HPDE6-E6E7 (cell line): ENCODE data around the gene TMEM52B.
A peak's percentile ranks its signal among the peaks of the same experiment; 100 is the strongest.

Experiments
- DNase-seq: peaks from one replicate; pipeline ENCODE4 v3.0.0; 2011; ENCODE audit warnings: missing footprints; ENCODE audit errors: extremely low spot score

TMEM52B gene

DNA sequence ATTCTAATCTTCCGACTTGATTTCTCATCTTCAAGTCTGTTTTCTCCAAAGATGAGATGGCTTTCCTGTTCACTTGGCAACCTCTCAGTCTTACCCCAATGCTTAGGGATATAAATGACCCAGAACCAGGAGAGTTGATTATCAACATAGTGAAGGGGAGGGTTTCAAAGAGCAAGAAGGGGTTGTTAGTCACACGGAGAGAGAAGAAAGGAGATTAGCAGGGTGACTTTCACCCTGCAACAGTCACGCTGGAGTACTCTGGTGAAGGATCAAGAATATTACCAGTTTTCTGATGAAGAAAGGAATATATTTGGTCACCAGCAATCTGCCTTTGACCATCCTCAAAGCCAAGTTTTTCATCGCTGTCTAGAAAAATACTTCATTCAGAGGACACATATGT is at the start of gene TMEM52B:
TSS of gene TMEM52B (plus strand) at position 212 of the 400 bp plus-strand sequence. CDS start 543 bp downstream, outside the sequence.
- DNase-seq, result no peak

DNA sequence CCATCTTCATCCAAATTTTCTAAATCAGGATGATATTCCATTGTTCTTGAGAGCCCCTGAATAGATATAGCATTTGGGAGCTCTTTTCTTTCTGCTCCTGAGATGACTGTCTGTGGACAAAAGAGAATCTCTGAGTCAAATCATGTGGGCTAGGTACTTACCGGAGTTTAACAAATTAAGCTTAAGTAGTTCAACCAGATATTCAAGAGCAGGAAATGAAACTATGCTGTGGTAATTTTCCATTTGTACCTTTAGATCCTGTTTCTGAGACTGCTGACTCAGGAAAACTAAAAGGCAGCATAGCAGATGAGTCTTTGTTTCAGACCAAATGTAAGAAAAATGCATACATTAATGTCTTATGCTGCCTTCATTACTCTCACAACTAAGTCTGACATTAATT is 48.8 kb upstream of the TMEM52B start, which contains the start of gene CLEC7A:
TSS of gene CLEC7A (minus strand) at position 158 of the 400 bp plus-strand sequence. CDS start at position 41, 117 bp downstream.
- DNase-seq, result peak; percentile 5

GRCh38 chr12:10131111-10131690 is 47.6 kb upstream of the TMEM52B start:
- DNase-seq, result no peak

- no peak for DNase-seq
Measured at GRCh38 chr12:10132850-10133370, 45.9 kb upstream of the TMEM52B start.

DNA sequence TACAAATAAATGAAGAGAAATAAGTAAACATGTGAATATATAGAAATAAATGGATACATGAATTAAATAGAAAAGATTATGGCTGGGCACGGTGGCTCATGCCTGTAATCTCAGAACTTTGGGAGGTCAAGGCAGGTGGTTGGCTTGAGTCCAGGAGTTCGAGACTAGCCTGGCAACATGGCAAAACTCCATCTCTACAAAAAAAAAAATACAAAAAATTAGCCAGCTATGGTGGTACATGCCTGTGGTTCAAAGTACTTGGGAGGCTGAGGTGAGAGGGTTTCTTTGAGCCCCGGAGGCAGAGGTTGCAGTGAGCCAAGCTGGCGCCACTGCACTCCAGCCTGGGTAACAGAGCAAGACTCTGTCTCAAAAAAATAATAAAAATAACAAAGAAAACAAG is 43.7 kb upstream of the TMEM52B start:
- no peak for DNase-seq

- DNase-seq, result no peak
Measured at GRCh38 chr12:10136637-10137205, 42.1 kb upstream of the TMEM52B start.

DNA sequence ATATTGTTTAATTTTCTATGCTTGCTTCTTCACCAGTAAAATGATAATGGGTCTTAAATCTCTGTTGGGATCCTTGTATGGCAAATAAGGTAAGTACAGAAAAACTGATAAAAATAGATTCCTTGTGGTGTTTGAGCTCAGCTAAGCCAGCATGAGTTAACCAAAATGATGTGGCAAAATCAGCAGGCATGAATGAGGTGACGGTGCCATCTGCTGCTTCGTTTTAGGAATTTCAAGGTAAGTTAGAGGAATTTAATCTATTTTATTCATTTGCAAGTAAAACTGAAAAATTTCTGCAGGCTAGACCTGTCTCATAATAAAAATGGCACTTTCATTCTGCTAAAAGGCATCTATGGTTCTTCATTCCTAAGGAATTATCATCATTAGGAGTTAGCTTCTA is 38.8 kb upstream of the TMEM52B start:
- DNase-seq, result no peak

DNA sequence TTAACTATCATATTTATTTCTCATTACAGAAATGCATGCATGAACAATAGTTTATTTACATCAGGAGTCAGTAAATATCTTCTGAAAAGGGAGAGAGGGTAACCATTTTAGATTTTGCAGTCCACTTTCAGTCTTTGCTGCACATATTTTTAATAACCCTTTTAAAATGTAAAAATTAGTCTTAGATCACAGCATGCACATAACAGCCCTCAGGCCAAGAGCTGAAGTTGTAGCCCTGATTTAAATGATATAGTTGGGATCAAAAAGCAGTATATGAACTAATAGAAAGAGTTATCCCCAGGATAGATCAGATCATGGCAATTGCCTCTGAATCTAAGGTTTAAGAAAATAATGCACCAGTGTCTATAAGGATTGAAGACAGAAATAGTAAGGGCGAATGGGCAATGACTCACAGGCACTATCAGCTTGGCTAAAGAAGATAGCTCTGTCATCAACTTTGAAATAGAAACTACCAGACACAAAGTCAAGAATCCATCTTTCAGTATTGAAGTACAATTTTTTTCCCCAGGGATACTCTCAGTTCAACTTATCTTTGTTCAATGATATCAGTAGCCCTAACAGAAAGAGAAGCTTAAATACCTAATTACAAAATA is 35.7 kb upstream of the TMEM52B start:
- DNase-seq, result no peak

GRCh38 chr12:10147714-10148403 is 31.0 kb upstream of the TMEM52B start:
- DNase-seq, result no peak

- no peak for DNase-seq
Measured at GRCh38 chr12:10151621-10152020, 27.2 kb upstream of the TMEM52B start.

DNA sequence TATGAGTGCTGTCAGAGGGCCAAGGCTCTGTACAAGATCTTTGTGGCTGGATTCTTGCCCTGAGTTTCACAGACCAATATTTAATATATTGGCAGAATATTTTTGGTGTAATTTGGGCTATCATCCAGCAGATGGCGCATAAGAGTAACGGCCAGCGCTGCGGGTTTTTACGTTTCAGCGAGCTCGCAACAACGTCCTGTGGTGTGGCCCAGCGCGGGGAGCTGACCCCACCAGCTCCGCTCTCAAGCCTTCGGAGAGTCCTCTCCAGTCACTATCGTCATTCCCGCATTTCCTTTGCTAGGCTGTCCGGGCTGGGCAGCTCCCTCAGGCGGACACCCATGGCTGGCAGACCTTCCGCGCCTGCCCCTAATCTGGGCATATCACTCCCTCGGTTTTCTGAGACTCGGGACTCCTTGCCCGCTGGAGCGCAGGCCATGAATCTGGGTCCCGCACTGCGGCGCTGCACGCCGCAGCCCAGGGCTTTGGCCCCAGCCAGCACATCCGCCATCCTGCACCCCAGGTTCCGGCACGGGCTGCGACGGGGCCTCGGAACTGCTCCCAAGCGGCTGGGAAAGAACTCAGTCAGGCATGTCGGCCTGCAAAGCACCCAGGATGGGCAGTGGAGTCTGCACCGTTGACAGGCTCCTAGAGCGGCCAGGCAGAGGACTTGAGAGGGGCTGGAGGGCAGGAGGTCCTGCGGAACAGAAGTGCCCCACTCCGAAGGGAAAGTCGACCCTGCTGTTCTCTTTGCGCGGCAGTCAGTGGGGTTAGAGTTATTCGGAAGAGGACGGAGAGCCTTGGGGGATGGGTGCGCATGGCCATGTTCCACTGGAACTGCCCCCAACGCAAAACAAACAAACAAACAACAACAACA is 25.3 kb upstream of the TMEM52B start:
- DNase-seq, result peak; percentile 37

DNA sequence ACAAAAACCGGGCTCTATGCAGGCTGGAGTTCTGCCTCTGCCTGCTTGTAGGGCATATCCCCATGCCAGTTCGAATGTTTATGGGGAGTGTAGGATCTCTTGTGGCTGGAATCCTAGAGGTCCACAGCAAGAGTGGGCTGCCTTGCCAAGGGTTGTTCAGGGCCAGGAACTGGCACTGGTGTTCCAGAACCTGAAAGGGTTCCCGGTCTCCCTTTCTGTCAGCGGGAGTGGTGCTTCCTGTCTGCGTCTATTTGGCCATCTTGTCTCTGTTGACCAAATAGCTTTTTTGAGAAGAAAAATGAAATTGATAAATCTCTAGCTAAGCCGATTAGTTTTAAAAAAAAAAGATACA is 24.7 kb upstream of the TMEM52B start:
- no peak for DNase-seq

GRCh38 chr12:10155966-10156365 is 22.9 kb upstream of the TMEM52B start:
- no peak for DNase-seq

- DNase-seq, result no peak
Measured at GRCh38 chr12:10158406-10158805, 20.4 kb upstream of the TMEM52B start.

- DNase-seq, result no peak
Measured at GRCh38 chr12:10159280-10159679, 19.6 kb upstream of the TMEM52B start.

GRCh38 chr12:10160617-10161385 is 18.0 kb upstream of the TMEM52B start:
- no peak for DNase-seq

DNA sequence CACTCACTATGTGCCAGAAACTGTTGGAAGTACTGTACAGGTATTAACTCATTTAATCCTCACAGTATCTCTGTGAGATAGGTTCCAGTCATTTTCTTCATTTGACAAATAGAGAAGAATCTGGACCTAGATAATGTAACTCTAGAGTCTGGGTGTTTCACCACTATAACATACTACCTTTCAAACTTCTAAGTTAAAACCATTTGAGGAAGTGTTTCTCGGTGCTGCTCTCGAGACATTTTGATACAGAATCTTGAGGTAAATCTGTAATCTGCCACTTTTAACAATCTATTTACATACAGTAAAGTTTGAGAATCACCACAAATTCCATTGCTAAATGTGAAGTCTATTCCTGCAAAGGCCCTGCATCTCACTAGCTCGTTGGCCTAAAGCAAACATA is 15.7 kb upstream of the TMEM52B start:
- no peak for DNase-seq

DNA sequence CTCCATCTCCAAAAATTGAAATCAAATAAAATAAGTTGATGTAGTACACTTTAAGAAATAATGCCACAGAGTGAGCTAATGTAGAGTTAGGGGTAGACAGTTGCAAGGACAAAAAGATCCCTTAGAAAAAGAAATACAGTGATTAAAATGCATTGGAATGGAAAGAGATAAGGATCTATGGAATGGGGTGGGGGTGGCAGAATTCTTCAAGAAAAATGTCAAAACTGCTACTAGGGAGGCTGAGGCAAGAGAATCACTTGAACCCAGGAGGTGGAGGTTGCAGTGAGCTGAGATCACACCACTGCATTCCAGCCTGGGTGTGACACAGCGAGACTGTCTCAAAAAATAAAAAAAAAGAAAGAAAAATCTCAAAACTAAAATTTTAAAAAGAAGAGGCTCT is 13.4 kb upstream of the TMEM52B start:
- DNase-seq, result no peak

- no peak for DNase-seq
Measured at GRCh38 chr12:10167599-10167998, 11.2 kb upstream of the TMEM52B start.

DNA sequence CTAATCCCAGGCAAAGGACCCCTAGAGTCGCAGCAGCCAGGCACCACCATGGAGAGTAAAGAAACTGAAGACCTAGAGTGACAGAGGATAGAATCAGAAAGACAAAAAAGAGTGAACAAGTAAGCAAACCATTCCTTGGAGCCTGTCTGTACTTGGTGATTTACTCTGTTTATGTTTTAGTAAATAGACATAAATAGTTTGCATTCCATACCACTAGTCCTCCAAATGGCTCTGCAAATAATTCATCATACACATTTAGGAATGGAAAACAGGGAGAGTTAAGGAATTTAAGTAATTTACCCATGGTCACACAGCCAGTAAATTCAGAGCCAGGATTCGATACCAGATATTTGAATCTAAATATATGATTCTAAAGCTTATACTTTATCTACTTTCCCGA is 9.7 kb upstream of the TMEM52B start:
- DNase-seq, result no peak

DNA sequence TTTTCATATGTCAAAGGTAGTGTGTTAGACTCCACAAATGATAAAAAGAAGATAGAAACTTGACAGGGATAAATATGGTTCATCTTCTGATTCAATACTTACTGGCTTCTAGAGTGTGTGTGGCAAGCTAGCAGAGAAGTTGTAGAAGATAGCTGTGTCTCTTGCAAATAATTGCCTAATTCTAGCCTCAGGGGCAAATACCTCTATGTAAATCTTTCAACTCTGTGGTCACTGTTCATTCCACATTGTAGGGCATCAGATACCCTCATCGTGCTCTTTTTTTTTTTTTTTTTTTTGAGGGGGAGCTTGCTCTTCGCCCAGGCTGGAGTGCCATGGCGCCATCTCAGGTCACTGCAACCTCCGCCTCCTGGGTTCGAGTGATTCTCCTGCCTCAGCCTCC is 8.6 kb upstream of the TMEM52B start:
- DNase-seq, result no peak
